T-helper 17 cell (primary cell): ENCODE measurements around the gene ZMPSTE24. TPM values are rescaled to one million over a fixed set of nuclear protein-coding genes. Genes with fewer than 3 reads are reported as not detected.

ENCODE experiments used
- ATAC-seq: fragments of 150-1000 bp; cut with Tn5 transposase; 2 replicates; pipeline ENCODE4 v1.10.0; 2021; ENCODE audit warnings: mild to moderate bottlenecking, moderate library complexity
- DNase-seq, 3 donors: peaks; one replicate each; pipeline versions ENCODE4 v3.0.0 to v3.0.0-alpha.2; 2020 to 2021
- H3K9me3 ChIP-seq: one replicate; pipeline ENCODE4 v1.7.0; 2013; ENCODE audit warnings: low read length, mild to moderate bottlenecking; ENCODE audit not compliant: control insufficient read depth, poor library complexity, severe bottlenecking
- H3K27ac Mint-ChIP-seq: one replicate; pipeline ENCODE4 v1.8.0; 2022; ENCODE audit warnings: mild to moderate bottlenecking, moderate library complexity, mixed read lengths
- H3K27me3 Mint-ChIP-seq: one replicate; pipeline ENCODE4 v1.8.0; 2022; ENCODE audit warnings: mixed read lengths
- H3K36me3 Mint-ChIP-seq: one replicate; pipeline ENCODE4 v1.8.0; 2022; ENCODE audit warnings: low read depth, mixed read lengths
- H3K4me1 Mint-ChIP-seq: one replicate; pipeline ENCODE4 v1.8.0; 2022; ENCODE audit warnings: mild to moderate bottlenecking, mixed read lengths
- H3K4me3 Mint-ChIP-seq: one replicate; pipeline ENCODE4 v1.8.0; 2022; ENCODE audit warnings: mild to moderate bottlenecking, moderate library complexity, mixed read lengths
- total RNA-seq, 4 donors: library from RNA in 2 of 4; stranded (reverse) in 2 of 4; gene quantifications; one replicate each; pipeline ENCODE4 v1.2.3 and lab custom pipeline; 2022 to 2026

The ZMPSTE24 gene
- total RNA-seq, 2 donors from 2014 or later = 9.0 to 14.3 TPM

- no peak overlapping the region for H3K27ac Mint-ChIP-seq
- ATAC-seq = no peak
These were observed 13.8 kb upstream of the ZMPSTE24 start for GRCh38 chr1:40244138-40244744.

GRCh38 chr1:40245686-40246085, 12.3 kb upstream of the ZMPSTE24 start:
- ATAC-seq (no peak), DNase-seq (no peak)
- Mint-ChIP-seq H3K27ac (no peak overlapping the region), H3K36me3 (peaks cover 2% of the 10 kb centered on the region), H3K4me3 (no peak overlapping the region), H3K27me3 (no peaks in the 10 kb centered on the region), H3K4me1 (peaks cover 14% of the 10 kb centered on the region)
- no peaks in the 10 kb centered on the region for H3K9me3 ChIP-seq

More at GRCh38 chr1:40244138-40244744, 13.8 kb upstream of the ZMPSTE24 start:
- H3K4me1 Mint-ChIP-seq = peaks cover 14% of the 10 kb centered on the region
- no peaks in the 10 kb centered on the region for H3K9me3 ChIP-seq
- DNase-seq = no peak
- no peak overlapping the region for H3K4me3 Mint-ChIP-seq
- peaks cover 2% of the 10 kb centered on the region for H3K36me3 Mint-ChIP-seq
- H3K27me3 Mint-ChIP-seq = no peaks in the 10 kb centered on the region

GRCh38 chr1:40247655-40248054, 10.4 kb upstream of the ZMPSTE24 start, which contains the start of gene TMCO2:
TMCO2 (plus strand) TSS chr1:40247937; CDS start chr1:40247994, 57 bp downstream.
- no peak for ATAC-seq
- no peaks in the 10 kb centered on the region for H3K36me3 Mint-ChIP-seq
- no peak for DNase-seq
- peaks cover 4% of the 10 kb centered on the region for H3K4me1 Mint-ChIP-seq
- H3K4me3 Mint-ChIP-seq = no peak within 1 kb of the TSS
- H3K27ac Mint-ChIP-seq = no peak within 1 kb of the TSS
- no peaks in the 10 kb centered on the region for H3K9me3 ChIP-seq
- no peaks in the 10 kb centered on the region for H3K27me3 Mint-ChIP-seq

GRCh38 chr1:40248412-40248811, 9.6 kb upstream of the ZMPSTE24 start:
- ATAC-seq = no peak

GRCh38 chr1:40251456-40251855, 6.6 kb upstream of the ZMPSTE24 start:
- ATAC-seq = no peak
- no peak for DNase-seq
- H3K4me3 Mint-ChIP-seq = no peak overlapping the region
- H3K9me3 ChIP-seq = no peaks in the 10 kb centered on the region
- H3K27ac Mint-ChIP-seq = no peak overlapping the region
- H3K4me1 Mint-ChIP-seq = peaks cover 8% of the 10 kb centered on the region
- no peaks in the 10 kb centered on the region for H3K36me3 Mint-ChIP-seq
- H3K27me3 Mint-ChIP-seq = no peaks in the 10 kb centered on the region

More at GRCh38 chr1:40248412-40248811, 9.6 kb upstream of the ZMPSTE24 start:
- H3K9me3 ChIP-seq = no peaks in the 10 kb centered on the region
- H3K4me3 Mint-ChIP-seq = no peak overlapping the region
- H3K27ac Mint-ChIP-seq = no peak overlapping the region
- no peak for DNase-seq
- H3K36me3 Mint-ChIP-seq = no peaks in the 10 kb centered on the region
- H3K4me1 Mint-ChIP-seq = peaks cover 4% of the 10 kb centered on the region
- no peaks in the 10 kb centered on the region for H3K27me3 Mint-ChIP-seq

GRCh38 chr1:40252601-40253000, 5.4 kb upstream of the ZMPSTE24 start:
- Mint-ChIP-seq H3K4me3 (no peak overlapping the region), H3K27me3 (no peaks in the 10 kb centered on the region), H3K4me1 (peaks cover 11% of the 10 kb centered on the region), H3K27ac (no peak overlapping the region), H3K36me3 (no peaks in the 10 kb centered on the region)
- no peak for DNase-seq
- no peak for ATAC-seq
- H3K9me3 ChIP-seq = no peaks in the 10 kb centered on the region

GRCh38 chr1:40255231-40255630, 2.8 kb upstream of the ZMPSTE24 start:
- no peak overlapping the region for H3K27ac Mint-ChIP-seq
- H3K36me3 Mint-ChIP-seq = no peaks in the 10 kb centered on the region
- no peaks in the 10 kb centered on the region for H3K9me3 ChIP-seq
- H3K4me3 Mint-ChIP-seq = no peak overlapping the region
- H3K4me1 Mint-ChIP-seq = peaks cover 14% of the 10 kb centered on the region
- no peaks in the 10 kb centered on the region for H3K27me3 Mint-ChIP-seq
- ATAC-seq = no peak
- DNase-seq = no peak

GRCh38 chr1:40256401-40257084, 1.5 kb upstream of the ZMPSTE24 start:
- H3K27me3 Mint-ChIP-seq = no peaks in the 10 kb centered on the region
- peak overlapping the region; percentile 33 for H3K4me3 Mint-ChIP-seq
- peak overlapping the region; percentile 100 for H3K27ac Mint-ChIP-seq
- ATAC-seq = no peak
- H3K36me3 Mint-ChIP-seq = no peaks in the 10 kb centered on the region
- H3K4me1 Mint-ChIP-seq = peaks cover 12% of the 10 kb centered on the region
- no peak for DNase-seq
- no peaks in the 10 kb centered on the region for H3K9me3 ChIP-seq

- peak overlapping the region; percentile 95 for H3K4me3 Mint-ChIP-seq
- H3K9me3 ChIP-seq = no peaks in the 10 kb centered on the region
- H3K27ac Mint-ChIP-seq = peak overlapping the region; percentile 100
- ATAC-seq = no peak
- H3K4me1 Mint-ChIP-seq = peaks cover 17% of the 10 kb centered on the region
- no peak for DNase-seq
- no peaks in the 10 kb centered on the region for H3K27me3 Mint-ChIP-seq
- H3K36me3 Mint-ChIP-seq = peaks cover 3% of the 10 kb centered on the region
These were observed 736 bp upstream of the ZMPSTE24 start for GRCh38 chr1:40257313-40257687.

- Mint-ChIP-seq H3K27me3 (no peaks in the 10 kb centered on the region), H3K4me3 (peak overlapping the region; percentile 95), H3K36me3 (peaks cover 7% of the 10 kb centered on the region), H3K4me1 (peaks cover 25% of the 10 kb centered on the region), H3K27ac (peak overlapping the region; percentile 100)
- no peak for DNase-seq
- no peaks in the 10 kb centered on the region for H3K9me3 ChIP-seq
- ATAC-seq = no peak
These were observed 371 bp downstream of the ZMPSTE24 start for GRCh38 chr1:40258445-40258769.

GRCh38 chr1:40264354-40264781, 6.3 kb downstream of the ZMPSTE24 start:
- H3K27ac Mint-ChIP-seq = peak overlapping the region; percentile 63
- no peak for DNase-seq

GRCh38 chr1:40265298-40265697, 7.3 kb downstream of the ZMPSTE24 start:
- Mint-ChIP-seq H3K27ac (no peak overlapping the region), H3K27me3 (no peaks in the 10 kb centered on the region), H3K36me3 (peaks cover 7% of the 10 kb centered on the region), H3K4me3 (no peak overlapping the region), H3K4me1 (peaks cover 17% of the 10 kb centered on the region)
- H3K9me3 ChIP-seq = no peaks in the 10 kb centered on the region
- no peak for DNase-seq
- no peak for ATAC-seq

More at GRCh38 chr1:40264354-40264781, 6.3 kb downstream of the ZMPSTE24 start:
- Mint-ChIP-seq H3K4me3 (no peak overlapping the region), H3K4me1 (peaks cover 16% of the 10 kb centered on the region), H3K27me3 (no peaks in the 10 kb centered on the region), H3K36me3 (peaks cover 7% of the 10 kb centered on the region)
- ATAC-seq = no peak
- H3K9me3 ChIP-seq = no peaks in the 10 kb centered on the region

GRCh38 chr1:40265919-40266318, 7.9 kb downstream of the ZMPSTE24 start:
- Mint-ChIP-seq H3K4me1 (peaks cover 22% of the 10 kb centered on the region), H3K4me3 (no peak overlapping the region), H3K36me3 (peaks cover 12% of the 10 kb centered on the region), H3K27ac (no peak overlapping the region), H3K27me3 (no peaks in the 10 kb centered on the region)
- no peak for DNase-seq
- no peak for ATAC-seq
- H3K9me3 ChIP-seq = no peaks in the 10 kb centered on the region
